ENCODE data around the gene LRRC8B.
"Not testable (repeated sequence)": the region's sequence is repeated elsewhere in the genome, so short reads cannot be mapped to it uniquely, and the experiment has no call there.

LRRC8B gene

GRCh38 chr1:89525169-89525855 lies 683 bp downstream of the LRRC8B start:
- DNase-seq, result peak; percentile 79

GRCh38 chr1:89527256-89527655 lies 2.6 kb downstream of the LRRC8B start:
- DNase-seq, result no peak

- no peak for DNase-seq
These were observed 3.2 kb downstream of the LRRC8B start for GRCh38 chr1:89527750-89528381.

GRCh38 chr1:89528382-89528780 lies 3.8 kb downstream of the LRRC8B start:
- DNase-seq, result no peak

- DNase-seq, result no peak
These were observed 4.6 kb downstream of the LRRC8B start for GRCh38 chr1:89529196-89529595.

GRCh38 chr1:89530444-89531089 lies 5.9 kb downstream of the LRRC8B start:
- no peak for DNase-seq

- DNase-seq, result no peak
These were observed 7.0 kb downstream of the LRRC8B start for GRCh38 chr1:89531480-89532139.

- no peak for DNase-seq
These were observed 7.6 kb downstream of the LRRC8B start for GRCh38 chr1:89532228-89532627.

- no peak for DNase-seq
These were observed 8.2 kb downstream of the LRRC8B start for GRCh38 chr1:89532866-89533265.

- DNase-seq, result no peak
These were observed 10.9 kb downstream of the LRRC8B start for GRCh38 chr1:89535537-89535936.

- no peak for DNase-seq
These were observed 12.1 kb downstream of the LRRC8B start for GRCh38 chr1:89536555-89537341.

- DNase-seq, result no peak
These were observed 13.7 kb downstream of the LRRC8B start for GRCh38 chr1:89538361-89538760.

- DNase-seq, result no peak
These were observed 14.5 kb downstream of the LRRC8B start for GRCh38 chr1:89539128-89539527.

GRCh38 chr1:89540406-89540970 lies 15.9 kb downstream of the LRRC8B start:
- no peak for DNase-seq

- DNase-seq, result no peak
These were observed 17.7 kb downstream of the LRRC8B start for GRCh38 chr1:89542345-89542744.

- DNase-seq, result not testable (repeated sequence)
These were observed 19.0 kb downstream of the LRRC8B start for GRCh38 chr1:89543632-89544031.

- no peak for DNase-seq
These were observed 20.8 kb downstream of the LRRC8B start for GRCh38 chr1:89545264-89546038.

- no peak for DNase-seq
These were observed 21.7 kb downstream of the LRRC8B start for GRCh38 chr1:89546082-89546889.

GRCh38 chr1:89546934-89547562 lies 22.4 kb downstream of the LRRC8B start:
- DNase-seq, result no peak

- peak; percentile 34 for DNase-seq
These were observed 23.0 kb downstream of the LRRC8B start for GRCh38 chr1:89547563-89548116.

Data from NCI-H1105 treated with DMSO at 0.1 percent for 48 hours (cell line).